HepG2 (cell line): ENCODE results near the gene PIM1. TPM values are rescaled to one million over a fixed set of nuclear protein-coding genes. Genes with fewer than 3 reads are reported as not detected.
A peak's percentile ranks its signal among the peaks of the same experiment; 100 is the strongest.

Source experiments
- ATF1 ChIP-seq: IDR thresholded peaks from 2 replicates; pipeline ENCODE4 v1.6.1; 2016; ENCODE audit warnings: mild to moderate bottlenecking, control low read depth
- CENPBD1 ChIP-seq: sonication (generic); formaldehyde crosslinking; IDR thresholded peaks from 2 replicates; pipeline ENCODE4 v1.8.0; 2022; ENCODE audit warnings: missing genetic modification reagents, low read depth, mild to moderate bottlenecking, borderline replicate concordance
- DPF2 ChIP-seq: sonication (generic); formaldehyde crosslinking; IDR thresholded peaks from 2 replicates; pipeline ENCODE4 v1.4.0; 2020; ENCODE audit warnings: mild to moderate bottlenecking, low read depth, missing genetic modification reagents, borderline replicate concordance
- ELF4 ChIP-seq: sonication (generic); formaldehyde crosslinking; IDR thresholded peaks from 2 replicates; pipeline ENCODE4 v1.5.0; 2020; ENCODE audit warnings: missing genetic modification reagents, mild to moderate bottlenecking, moderate library complexity, borderline replicate concordance
- KAT2B ChIP-seq: fragments of 150-350 bp; IDR thresholded peaks from 2 replicates; pipeline ENCODE4 v1.6.1; 2014; ENCODE audit warnings: low read depth, low read length, borderline replicate concordance
- MXD4 ChIP-seq: IDR thresholded peaks from 2 replicates; pipeline ENCODE4 v1.6.1; 2016; ENCODE audit warnings: mild to moderate bottlenecking, missing biosample characterization, missing genetic modification reagents
- PPARG ChIP-seq: conservative IDR thresholded peaks from 2 replicates; pipeline ENCODE4 v1.6.1; 2016; ENCODE audit warnings: missing biosample characterization, missing genetic modification reagents
- SIN3B ChIP-seq: fragments of 150-350 bp; IDR thresholded peaks from 2 replicates; pipeline ENCODE4 v1.6.1; 2014; ENCODE audit warnings: low read length
- SRSF9 ChIP-seq: fragments of 200-400 bp; formaldehyde crosslinking; IDR thresholded peaks from 2 replicates; pipeline ENCODE4 v1.6.1; 2018; ENCODE audit warnings: borderline replicate concordance, mild to moderate bottlenecking, low read depth, low read length; ENCODE audit not compliant: insufficient read depth, poor library complexity, severe bottlenecking
- ZNF337 ChIP-seq: sonication (generic); formaldehyde crosslinking; IDR thresholded peaks from 2 replicates; pipeline ENCODE4 v1.5.1; 2020; ENCODE audit warnings: missing genetic modification reagents, low read depth, mild to moderate bottlenecking, borderline replicate concordance
- ZNF557 ChIP-seq: sonication (generic); formaldehyde crosslinking; IDR thresholded peaks from 2 replicates; pipeline ENCODE4 v1.4.0; 2020; ENCODE audit warnings: missing genetic modification reagents
- ZNF577 ChIP-seq: sonication (generic); formaldehyde crosslinking; IDR thresholded peaks from 2 replicates; pipeline ENCODE4 v1.4.0; 2020; ENCODE audit warnings: mild to moderate bottlenecking, low read depth, missing genetic modification reagents, borderline replicate concordance
- polyA plus RNA-seq, 8 experiments: library from polyadenylated mRNA; depleted of rRNA in 3 of 8; stranded (reverse) in 7 of 8; unstranded in 1 of 8; fragments of >200 nt; fragmentation: Illumina TruSeq in 4 of 8; extraction: Trizol in 4 of 8; gene quantifications; 2 replicates each; pipeline versions ENCODE4 v1.2.1 to v1.2.3, GENCODE V29; 2011 to 2016; ENCODE audit warnings: low read depth in 4 of 8, missing spikeins in 1 of 8, mixed read lengths in 1 of 8; ENCODE audit not compliant: insufficient read depth in 1 of 8
- total RNA-seq, 5 experiments: library from RNA; depleted of rRNA; stranded (reverse); fragments of >200 nt; fragmentation: Illumina TruSeq; extraction: Trizol; gene quantifications; 2 replicates each; pipeline ENCODE4 v1.2.3, GENCODE V29; 2016; ENCODE audit warnings: low read depth in 1 of 5
- TF ChIP-seq, protein P1 (sequence below): sonication (generic); formaldehyde crosslinking; IDR thresholded peaks from 2 replicates; pipeline ENCODE4 v1.4.0; 2020; ENCODE audit warnings: missing genetic modification reagents
- TF ChIP-seq, protein P2 (sequence below): sonication (generic); formaldehyde crosslinking; IDR thresholded peaks from 2 replicates; pipeline ENCODE4 v1.5.0; 2020; ENCODE audit warnings: missing genetic modification reagents, mild to moderate bottlenecking, borderline replicate concordance
- TF ChIP-seq, protein P3 (sequence below): sonication (generic); formaldehyde crosslinking; conservative IDR thresholded peaks from 2 replicates; pipeline ENCODE4 v1.4.0; 2020; ENCODE audit warnings: missing genetic modification reagents
- TF ChIP-seq, protein P4 (sequence below): sonication (generic); formaldehyde crosslinking; IDR thresholded peaks from 2 replicates; pipeline ENCODE4 v1.5.1; 2020; ENCODE audit warnings: mild to moderate bottlenecking, missing genetic modification reagents
- TF ChIP-seq, protein P5 (sequence below): sonication (generic); formaldehyde crosslinking; IDR thresholded peaks from 2 replicates; pipeline ENCODE4 v1.4.0; 2020; ENCODE audit warnings: missing genetic modification reagents

PIM1 gene
- total and polyA plus RNA-seq, 2 of the 13 experiments (the other 11 are each of a cell fraction or from before 2014, with no cell fraction given) = 29.4 to 117 TPM

- TF ChIP-seq ZNF577 = no peak
- no peak for TF ChIP-seq KAT2B
- peak; percentile 22; the same call in 1 of the 2 replicates for TF ChIP-seq DPF2 (CRISPR knock-in tag)
- TF ChIP-seq, protein P1, sequence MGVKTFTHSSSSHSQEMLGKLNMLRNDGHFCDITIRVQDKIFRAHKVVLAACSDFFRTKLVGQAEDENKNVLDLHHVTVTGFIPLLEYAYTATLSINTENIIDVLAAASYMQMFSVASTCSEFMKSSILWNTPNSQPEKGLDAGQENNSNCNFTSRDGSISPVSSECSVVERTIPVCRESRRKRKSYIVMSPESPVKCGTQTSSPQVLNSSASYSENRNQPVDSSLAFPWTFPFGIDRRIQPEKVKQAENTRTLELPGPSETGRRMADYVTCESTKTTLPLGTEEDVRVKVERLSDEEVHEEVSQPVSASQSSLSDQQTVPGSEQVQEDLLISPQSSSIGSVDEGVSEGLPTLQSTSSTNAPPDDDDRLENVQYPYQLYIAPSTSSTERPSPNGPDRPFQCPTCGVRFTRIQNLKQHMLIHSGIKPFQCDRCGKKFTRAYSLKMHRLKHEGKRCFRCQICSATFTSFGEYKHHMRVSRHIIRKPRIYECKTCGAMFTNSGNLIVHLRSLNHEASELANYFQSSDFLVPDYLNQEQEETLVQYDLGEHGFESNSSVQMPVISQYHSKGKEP (CRISPR knock-in tag) = no peak
- TF ChIP-seq MXD4 = peak; percentile 35; the same call in 1 of the 2 replicates
- TF ChIP-seq ZNF557 (CRISPR knock-in tag) = no peak
- TF ChIP-seq ATF1 = no peak
- TF ChIP-seq, protein P2, sequence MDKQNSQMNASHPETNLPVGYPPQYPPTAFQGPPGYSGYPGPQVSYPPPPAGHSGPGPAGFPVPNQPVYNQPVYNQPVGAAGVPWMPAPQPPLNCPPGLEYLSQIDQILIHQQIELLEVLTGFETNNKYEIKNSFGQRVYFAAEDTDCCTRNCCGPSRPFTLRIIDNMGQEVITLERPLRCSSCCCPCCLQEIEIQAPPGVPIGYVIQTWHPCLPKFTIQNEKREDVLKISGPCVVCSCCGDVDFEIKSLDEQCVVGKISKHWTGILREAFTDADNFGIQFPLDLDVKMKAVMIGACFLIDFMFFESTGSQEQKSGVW = no peak
- TF ChIP-seq, protein P3, sequence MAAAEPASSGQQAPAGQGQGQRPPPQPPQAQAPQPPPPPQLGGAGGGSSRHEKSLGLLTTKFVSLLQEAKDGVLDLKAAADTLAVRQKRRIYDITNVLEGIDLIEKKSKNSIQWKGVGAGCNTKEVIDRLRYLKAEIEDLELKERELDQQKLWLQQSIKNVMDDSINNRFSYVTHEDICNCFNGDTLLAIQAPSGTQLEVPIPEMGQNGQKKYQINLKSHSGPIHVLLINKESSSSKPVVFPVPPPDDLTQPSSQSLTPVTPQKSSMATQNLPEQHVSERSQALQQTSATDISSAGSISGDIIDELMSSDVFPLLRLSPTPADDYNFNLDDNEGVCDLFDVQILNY (CRISPR knock-in tag) = no peak
- no peak for TF ChIP-seq SIN3B
- TF ChIP-seq ZNF337 (CRISPR knock-in tag) = no peak
- TF ChIP-seq PPARG (CRISPR knock-in tag) = peak; percentile 35
- TF ChIP-seq ELF4 = peak; percentile 54; the same call in 1 of the 2 replicates
- TF ChIP-seq, protein P4, sequence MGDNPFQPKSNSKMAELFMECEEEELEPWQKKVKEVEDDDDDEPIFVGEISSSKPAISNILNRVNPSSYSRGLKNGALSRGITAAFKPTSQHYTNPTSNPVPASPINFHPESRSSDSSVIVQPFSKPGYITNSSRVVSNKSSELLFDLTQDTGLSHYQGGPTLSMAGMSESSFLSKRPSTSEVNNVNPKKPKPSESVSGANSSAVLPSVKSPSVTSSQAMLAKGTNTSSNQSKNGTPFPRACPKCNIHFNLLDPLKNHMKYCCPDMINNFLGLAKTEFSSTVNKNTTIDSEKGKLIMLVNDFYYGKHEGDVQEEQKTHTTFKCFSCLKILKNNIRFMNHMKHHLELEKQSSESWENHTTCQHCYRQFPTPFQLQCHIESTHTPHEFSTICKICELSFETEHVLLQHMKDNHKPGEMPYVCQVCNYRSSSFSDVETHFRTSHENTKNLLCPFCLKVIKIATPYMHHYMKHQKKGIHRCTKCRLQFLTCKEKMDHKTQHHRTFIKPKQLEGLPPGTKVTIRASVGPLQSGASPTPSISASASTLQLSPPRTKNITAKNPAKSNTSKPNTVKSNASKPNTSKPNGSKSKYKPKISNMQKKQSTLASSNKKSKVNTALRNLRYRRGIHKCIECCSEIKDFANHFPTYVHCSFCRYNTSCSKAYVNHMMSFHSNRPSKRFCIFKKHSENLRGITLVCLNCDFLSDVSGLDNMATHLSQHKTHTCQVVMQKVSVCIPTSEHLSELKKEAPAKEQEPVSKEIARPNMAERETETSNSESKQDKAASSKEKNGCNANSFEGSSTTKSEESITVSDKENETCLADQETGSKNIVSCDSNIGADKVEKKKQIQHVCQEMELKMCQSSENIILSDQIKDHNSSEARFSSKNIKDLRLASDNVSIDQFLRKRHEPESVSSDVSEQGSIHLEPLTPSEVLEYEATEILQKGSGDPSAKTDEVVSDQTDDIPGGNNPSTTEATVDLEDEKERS (CRISPR knock-in tag) = no peak
- no peak for TF ChIP-seq CENPBD1 (CRISPR knock-in tag)
- no peak for TF ChIP-seq SRSF9
- TF ChIP-seq, protein P5, sequence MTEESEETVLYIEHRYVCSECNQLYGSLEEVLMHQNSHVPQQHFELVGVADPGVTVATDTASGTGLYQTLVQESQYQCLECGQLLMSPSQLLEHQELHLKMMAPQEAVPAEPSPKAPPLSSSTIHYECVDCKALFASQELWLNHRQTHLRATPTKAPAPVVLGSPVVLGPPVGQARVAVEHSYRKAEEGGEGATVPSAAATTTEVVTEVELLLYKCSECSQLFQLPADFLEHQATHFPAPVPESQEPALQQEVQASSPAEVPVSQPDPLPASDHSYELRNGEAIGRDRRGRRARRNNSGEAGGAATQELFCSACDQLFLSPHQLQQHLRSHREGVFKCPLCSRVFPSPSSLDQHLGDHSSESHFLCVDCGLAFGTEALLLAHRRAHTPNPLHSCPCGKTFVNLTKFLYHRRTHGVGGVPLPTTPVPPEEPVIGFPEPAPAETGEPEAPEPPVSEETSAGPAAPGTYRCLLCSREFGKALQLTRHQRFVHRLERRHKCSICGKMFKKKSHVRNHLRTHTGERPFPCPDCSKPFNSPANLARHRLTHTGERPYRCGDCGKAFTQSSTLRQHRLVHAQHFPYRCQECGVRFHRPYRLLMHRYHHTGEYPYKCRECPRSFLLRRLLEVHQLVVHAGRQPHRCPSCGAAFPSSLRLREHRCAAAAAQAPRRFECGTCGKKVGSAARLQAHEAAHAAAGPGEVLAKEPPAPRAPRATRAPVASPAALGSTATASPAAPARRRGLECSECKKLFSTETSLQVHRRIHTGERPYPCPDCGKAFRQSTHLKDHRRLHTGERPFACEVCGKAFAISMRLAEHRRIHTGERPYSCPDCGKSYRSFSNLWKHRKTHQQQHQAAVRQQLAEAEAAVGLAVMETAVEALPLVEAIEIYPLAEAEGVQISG (CRISPR knock-in tag) = no peak
Observed at GRCh38 chr6:37137201-37138090, 32.5 kb upstream of the PIM1 start (continued).
